Ramos (cell line): Measurements from ENCODE around the gene NGLY1.

Experiments used
- in situ Hi-C: fragments of 300-500 bp; cut with MboI; formaldehyde crosslinking; loops from one replicate; pipeline ENCODE4 v1.14.3; 2022; ENCODE audit warnings: low sequenced_read_pairs; ENCODE audit not compliant: unreplicated experiment

NGLY1 gene

DNA sequence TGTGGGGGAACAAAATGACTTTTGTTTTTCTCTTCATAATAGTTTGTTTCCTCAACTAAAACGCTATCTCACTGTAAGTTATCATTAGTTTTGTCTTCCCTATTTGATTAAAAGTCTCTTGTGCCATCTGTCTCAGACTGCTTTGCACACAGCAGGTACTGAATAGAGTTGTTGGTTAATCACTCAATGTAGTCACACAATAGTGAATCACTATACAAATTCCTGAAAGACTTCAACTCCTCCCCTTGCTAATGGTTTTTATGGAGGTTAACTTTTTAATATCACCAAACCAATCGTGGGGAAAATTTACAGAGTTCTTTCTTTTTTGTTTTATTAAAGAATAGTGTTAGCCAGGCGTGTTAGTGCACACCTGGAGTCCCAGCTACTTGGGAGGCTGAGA lies 2.6 kb upstream of the NGLY1 start:
- in situ Hi-C loops: no loop called here

DNA sequence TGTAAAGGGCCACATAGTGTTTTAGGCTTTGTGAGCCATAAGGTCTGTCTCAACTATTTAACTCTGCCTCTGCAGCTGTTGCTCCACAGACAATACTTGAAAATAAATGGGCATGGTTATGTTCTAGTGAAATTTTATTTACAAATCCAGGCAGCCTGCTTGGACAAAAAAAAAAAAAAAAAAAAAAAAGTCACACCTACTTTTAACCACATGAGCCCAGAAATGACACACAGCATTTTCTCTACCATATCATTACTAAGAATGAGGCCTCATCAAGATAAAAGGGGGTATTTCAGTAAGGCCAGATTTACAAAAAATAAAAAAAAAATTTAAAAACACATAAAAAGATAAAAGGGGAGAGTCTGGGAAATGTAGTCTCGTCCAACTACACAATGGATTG lies 1.7 kb upstream of the NGLY1 start:
- in situ Hi-C loops: no loop called here

DNA sequence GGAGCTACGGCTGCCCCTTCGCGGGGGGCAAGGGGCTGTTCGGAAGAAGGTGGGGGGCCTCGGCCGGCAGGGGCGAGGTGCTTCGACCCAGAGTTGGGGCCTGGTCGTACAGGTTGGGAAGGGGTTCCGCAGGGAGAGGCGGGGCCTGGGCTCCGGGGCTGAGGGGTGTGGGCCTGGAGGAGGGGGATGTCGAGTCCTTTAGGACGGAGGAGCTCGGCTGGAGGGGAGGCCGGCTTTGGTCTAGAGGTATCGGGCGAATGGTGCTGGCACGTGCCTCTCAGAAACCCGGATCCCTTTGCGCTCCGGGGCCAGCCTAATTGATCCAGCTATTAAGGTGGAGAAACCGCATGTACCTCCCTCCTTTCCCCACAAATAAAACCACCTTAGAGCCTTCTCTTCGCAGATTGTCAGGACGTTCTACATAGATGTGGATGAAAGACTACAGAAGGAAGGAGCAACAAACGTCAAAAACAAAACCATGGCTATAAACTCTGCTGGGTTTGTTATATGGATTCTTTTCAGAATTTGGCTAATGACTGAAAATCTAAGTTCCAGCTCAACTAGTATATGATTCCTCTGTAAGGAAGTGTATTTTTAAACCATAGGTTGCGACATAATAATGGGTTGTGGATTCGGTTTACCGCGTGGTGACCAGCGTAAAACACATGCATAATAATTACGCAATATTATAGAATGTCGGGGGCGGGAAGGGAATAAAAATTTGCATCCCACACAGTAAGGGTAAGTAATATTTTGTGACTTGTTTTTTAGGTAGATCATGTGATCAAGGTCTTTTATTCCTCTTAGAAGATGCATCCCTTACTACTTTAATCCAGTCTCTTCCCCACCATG lies 644 bp upstream of the NGLY1 start:
- in situ Hi-C loops: no loop called here

DNA sequence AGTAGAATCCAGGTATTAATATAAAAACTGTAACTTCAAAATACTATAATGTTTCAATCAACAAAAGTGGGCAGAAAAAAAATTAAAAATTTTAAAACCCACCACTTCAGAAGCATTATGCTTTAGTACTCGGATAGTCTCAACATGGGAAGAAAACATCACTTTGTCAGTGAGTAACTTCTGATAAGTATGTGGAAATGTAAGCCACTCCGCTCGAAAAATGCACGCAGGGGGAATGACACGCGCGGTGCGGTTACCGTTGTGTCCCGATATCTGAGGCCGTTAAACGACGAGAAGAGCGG lies 656 bp downstream of the NGLY1 start:
- in situ Hi-C loops: no loop called here

DNA sequence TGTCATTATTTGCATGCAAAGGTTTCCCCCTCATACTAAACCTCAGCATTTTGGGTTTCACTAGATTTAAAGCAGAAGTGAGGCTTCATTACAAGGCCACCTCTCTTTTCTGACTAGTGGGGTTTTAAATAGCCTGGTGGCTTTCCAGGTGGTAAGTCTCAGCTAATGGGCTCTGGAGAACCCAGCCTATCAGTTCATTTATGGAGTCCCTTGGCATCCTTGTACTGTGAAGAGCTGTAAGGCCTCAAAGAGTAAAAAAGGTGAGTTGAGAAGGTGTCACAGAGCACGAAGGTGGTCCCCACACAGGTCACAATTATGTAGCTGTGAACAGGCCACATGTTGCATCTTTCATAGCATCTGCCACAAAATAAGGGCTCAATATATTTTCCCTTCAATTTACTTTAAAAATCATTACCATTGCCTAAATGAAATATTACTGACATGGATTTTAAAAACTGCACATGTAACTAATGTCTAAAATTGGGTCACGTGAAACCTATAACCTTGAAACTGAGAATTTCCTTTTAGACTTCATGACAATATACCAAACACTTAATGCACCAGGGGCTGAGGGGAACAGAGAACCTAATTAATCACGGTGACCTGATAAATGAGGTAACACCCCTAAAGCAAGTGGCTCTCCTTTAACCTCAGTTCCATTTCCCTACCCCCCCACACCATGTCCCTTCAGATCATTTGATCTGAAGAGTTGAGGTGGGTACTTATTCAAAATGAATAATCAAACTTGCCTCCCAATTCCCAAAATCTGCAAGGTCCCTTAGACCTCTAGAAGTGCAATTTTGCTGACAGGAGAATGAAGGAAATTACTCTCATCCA lies 1.3 kb downstream of the NGLY1 start:
- in situ Hi-C loops: no loop called here

DNA sequence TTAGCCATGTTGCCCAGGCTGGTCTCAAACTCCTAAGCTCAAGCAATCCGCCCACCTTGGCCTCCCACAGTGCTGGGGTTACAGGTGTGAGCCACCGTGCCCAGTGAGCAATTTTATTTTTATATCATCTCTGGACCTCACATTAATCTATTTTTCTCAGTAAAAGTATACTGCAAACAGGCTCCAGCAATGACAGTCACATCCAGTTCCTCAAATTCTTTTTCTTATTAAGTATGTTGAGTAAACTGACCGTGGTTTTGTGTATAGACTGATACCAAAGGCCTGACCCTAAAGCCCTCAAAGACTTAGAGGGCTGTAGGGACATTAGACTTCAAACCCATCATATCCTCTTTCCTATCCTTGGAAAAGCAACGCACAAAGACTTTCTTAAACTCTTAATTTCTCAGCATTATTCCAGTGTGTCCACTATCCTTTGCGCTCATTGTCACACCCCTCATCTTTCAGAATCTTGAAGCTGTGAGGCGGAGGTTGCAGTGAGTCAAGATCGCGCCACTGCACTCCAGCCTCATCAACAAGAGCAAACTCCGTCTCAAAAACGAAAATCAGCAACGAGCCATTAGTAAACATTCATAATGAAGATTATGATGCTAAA lies 2.0 kb downstream of the NGLY1 start:
- in situ Hi-C loops: no loop called here

DNA sequence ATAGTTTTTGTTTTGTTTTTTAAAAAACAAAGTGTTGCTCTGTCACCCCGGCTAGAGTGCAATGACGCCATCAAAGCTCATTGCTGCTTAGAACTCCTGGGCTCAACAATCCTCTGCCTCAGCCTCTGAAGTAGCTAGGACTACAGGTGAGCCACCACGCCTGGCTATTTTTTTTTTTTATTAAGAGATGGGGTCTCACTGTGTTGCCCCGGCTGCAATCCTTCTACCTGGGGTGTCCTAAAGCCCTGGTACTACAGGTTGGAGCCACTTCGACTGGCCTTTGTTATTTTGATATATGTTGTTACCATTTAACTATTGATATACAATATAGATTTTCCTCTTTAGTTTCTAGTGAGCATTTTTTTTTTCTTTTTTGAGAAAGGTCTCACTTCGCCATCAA lies 2.6 kb downstream of the NGLY1 start:
- in situ Hi-C loops: no loop called here

DNA sequence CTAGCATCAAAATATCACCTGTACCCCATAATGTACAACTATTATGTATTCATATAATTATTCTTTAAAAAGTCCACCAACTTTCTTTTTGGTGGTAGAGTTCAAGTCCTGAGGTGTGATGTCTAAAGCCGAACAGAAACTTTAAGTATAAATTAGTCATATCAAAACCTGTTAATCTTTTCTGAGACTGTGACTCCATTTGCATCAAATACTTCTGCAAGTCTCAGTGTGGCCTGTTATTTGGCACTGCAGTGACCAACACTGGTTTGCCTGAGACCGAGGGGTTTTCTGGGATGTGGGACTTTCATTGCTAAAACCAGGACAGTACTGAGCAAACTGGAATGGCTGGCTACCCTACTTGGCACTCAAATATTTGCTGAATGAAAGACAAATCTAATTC lies 7.3 kb downstream of the NGLY1 start:
- in situ Hi-C loops: loop anchor here (10.0 kb wide), 1 partner anchor 121 kb away; no protein-coding TSS in a partner anchor

DNA sequence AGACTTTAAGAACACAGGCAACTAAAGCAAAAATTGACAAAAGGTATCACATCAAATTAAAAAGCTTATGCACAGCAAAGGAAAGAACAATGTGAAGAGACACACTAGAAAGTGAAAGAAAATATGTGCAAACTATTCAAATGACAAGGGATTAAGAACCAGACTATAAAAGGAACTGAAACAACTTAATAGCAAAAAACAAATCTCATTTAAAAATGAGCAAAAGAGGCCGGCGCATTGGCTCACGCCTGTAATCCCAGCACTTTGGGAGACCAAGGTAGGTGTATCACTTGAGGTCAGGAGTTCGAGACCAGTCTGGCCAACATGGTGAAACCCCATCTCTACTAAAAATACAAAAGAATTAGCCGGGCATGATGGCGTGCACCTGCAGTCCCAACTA lies 14.4 kb downstream of the NGLY1 start:
- in situ Hi-C loops: no loop called here

DNA sequence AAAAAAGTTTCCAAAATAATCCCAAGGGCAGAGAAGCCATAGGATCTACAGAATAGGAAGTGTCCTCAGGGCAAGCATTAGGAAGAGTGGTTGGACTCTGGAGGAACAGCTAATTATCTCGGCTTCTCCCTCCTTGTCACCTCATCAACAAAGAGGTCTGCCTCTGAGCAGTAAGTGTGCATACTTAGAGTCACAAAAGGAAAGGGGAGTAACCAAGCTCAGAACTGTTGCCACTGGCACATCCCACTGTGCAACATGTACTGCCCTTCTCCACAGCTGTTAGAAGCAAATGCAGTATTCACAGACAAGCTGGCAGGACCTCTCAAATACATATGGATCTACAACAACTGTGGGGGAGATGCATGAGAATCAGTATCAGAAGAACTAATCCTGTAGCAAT lies 31.5 kb downstream of the NGLY1 start:
- in situ Hi-C loops: no loop called here

DNA sequence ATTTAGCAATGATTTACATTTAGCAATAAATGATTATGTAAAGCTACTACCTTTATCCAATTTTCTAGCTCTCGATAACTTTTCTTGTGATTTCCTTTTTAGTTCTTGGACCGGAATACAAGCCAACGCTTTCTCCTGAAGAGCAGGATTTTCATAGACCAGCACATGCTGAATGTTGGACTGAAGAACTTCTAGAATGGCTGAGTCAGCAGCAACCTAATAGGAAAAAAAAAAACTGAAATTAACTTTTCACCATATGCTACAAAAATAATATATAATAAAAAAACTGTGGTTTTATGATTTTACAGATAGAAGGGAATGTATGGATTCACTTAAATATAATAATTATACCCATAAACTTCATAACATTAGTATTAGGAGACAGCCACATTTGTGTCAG lies 32.2 kb downstream of the NGLY1 start:
- in situ Hi-C loops: no loop called here

DNA sequence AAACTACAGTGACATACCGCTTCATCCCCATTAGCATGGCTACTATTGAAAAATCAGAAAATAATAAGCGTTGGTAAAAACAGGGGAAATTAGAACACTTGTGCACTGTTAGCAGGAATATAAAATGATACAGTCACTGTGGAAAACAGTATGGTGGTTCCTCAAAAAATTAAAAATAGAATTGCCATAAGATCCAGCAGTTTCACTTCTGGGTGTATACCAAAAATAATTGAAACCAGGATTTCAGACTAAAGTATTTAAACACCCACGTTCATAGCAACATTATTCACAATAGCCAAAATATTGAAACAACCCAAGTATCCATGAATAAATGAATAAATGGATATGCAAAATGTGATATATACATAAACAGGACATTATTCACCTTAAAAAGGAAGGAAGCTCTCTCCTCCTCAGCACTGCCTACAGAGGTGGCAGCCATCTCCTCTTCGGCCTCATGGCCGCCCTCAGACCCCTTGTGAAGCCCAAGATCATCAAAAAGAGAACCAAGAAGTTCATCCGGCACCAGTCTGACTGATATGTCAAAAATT lies 34.1 kb downstream of the NGLY1 start:
- in situ Hi-C loops: no loop called here

DNA sequence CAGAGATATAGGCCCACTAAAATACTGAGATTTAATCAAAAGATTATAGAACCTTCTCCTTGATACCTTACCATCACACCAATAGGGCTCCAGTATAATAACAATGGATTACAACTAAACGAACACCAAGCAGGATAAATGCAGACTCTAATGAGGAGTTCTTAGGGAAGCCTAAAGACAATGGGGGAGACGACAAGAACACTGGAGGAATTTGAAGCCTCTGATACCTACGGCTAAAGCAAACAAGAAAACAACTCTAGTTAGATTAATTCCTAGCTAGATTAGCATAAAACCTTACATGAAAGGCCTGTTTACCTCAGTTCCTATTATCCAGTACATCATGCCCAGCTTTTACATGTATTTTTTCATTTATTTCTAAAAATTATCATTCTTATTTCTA lies 35.1 kb downstream of the NGLY1 start:
- in situ Hi-C loops: no loop called here

DNA sequence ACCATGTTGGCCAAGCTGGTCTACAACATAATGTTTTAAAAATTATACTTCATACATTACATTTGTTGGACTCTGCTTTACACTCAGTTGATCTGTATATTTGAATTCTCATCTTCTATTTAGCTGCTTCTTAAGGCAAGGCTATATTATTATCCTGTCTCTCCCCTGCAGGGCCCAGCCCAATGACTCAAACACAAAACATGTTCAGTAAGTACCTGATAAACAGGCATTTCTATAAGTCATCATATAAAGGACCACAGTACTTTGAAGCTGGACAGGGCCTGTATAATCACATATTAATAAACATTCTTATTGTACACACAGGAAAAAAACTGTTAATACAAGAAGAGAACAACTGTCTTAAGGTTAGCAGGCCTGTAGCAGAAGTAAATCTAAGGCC lies 36.2 kb downstream of the NGLY1 start:
- in situ Hi-C loops: no loop called here

DNA sequence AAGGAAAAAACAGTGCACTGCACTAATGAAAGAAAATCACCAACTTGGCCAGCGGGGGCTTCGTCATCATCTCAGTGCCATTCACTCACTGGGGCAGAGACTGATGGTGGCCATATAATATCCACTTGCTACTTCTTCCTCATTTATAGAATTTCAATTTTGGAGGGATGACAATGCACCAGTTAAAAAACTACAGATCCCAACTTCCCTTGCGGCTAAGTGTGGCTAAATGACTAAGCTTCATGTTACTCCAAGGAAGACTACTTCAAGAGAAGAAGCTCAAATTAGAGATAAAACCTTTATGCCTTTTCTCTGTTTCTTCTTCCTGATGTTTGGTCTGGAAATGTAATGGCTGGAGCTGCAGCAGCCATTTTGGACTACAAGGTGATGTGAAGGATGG lies 38.8 kb downstream of the NGLY1 start:
- in situ Hi-C loops: no loop called here

DNA sequence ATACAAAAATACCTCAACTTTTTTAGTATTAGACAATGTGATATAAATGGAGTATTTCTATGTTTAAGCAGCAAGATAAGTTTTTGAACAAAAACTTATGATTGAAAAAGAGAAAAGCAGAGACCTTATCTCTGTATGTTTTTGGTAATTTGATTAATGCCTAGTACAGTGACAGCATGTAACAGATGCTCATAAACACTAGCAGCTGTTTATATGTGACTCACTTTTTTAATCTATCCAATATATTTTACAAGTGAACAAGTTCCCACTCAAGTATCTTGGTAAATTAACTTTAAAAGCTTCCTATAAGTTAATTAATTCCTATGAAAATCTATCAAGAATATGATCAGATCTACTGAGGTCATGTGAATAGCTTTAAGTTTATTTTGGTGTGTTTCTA lies 55.1 kb downstream of the NGLY1 start:
- in situ Hi-C loops: no loop called here

DNA sequence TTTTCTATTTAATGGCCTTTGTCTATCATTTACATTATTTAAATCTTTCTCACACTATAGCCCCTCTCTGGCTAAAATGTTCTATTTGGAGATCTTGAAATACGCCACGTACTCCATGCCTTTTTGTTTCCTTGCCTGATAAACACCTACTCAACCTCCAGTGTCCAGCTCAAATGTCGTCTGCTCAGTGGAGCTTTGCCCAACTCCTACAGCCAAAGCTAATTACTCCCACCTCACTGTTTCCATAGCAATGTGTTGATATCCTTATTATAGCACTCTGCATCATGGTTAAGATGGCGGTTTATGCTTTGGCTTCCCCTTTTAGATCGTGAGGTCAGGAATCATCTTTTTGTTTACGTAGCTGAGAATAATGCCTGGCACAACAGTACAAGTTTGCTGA lies 55.9 kb downstream of the NGLY1 start:
- in situ Hi-C loops: no loop called here

DNA sequence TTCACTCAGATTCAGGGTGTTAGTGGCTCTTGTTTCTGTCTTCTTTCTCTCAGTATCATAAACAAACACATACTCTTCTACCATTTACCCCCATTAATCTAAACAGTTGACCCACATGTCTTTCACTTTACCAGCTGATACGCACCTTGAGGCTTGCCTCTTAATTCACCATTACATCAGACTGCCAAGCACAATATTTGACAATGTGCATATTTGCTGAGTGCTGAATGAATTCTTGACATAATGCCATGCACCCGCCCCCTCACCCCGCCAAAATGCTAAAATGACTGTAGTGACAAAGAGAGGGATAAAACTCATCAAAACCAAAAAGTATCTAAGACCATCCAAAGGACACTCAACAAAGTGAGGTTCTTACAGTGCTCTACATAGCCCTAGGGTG lies 57.4 kb downstream of the NGLY1 start:
- in situ Hi-C loops: no loop called here

DNA sequence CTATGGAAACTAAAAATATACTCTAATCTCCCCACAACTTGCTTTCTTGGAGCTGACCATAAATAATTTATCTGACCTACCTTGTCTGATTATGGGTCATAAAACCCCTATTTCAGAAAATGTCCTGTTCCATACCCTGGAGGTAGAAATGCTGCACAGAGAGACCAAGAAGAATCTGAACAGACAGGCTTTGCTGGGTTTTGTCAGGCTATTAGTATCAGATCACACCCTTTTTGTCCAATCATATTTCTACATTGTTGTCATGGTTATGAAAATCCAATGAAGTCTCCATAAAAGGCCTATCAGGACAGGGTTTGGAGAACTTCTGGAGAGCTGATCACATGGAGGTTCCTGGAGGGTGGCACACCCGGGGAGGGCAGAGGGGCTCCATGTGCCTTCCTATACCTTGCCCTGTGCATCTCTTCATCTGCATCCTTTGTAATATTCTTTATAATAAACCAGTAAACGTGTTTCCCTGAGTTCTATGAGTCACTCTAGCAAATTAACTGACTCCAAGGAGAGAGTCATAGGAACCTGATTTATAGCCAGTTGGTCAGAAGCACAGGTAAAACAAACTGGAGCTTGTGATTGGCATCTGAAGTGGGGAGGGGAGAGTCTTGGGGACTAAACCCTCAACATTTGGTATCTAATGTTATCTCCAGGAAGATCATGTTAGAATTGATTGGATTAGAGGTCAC lies 58.1 kb downstream of the NGLY1 start:
- in situ Hi-C loops: no loop called here

DNA sequence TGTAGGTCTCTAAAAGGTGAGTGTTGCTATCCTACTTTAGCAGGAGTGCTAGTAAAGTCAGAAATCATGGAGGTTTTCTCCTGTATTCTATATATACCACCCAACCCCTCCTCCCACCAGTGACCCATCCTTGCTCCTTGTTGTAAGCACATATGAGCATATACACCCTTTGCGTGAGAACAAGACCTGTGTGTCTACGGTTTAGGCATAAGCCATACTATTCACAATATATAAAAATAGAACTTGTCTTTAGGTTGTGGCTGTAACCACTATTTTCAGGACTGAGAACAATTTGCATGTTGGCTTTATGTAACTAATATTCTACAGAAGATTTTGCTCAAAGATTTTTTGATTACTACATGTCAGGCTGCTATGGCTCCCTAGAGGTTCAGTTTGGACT lies 59.4 kb downstream of the NGLY1 start:
- in situ Hi-C loops: no loop called here
